ENCODE results near the gene HLF.
"Not testable (repeated sequence)": the region's sequence is repeated elsewhere in the genome, so short reads cannot be mapped to it uniquely, and the experiment has no call there.

HLF gene

GRCh38 chr17:55312852-55313251 lies 48.1 kb downstream of the HLF start:
- DNase-seq = no peak

GRCh38 chr17:55314061-55314783 lies 49.5 kb downstream of the HLF start:
- no peak for DNase-seq

DNA sequence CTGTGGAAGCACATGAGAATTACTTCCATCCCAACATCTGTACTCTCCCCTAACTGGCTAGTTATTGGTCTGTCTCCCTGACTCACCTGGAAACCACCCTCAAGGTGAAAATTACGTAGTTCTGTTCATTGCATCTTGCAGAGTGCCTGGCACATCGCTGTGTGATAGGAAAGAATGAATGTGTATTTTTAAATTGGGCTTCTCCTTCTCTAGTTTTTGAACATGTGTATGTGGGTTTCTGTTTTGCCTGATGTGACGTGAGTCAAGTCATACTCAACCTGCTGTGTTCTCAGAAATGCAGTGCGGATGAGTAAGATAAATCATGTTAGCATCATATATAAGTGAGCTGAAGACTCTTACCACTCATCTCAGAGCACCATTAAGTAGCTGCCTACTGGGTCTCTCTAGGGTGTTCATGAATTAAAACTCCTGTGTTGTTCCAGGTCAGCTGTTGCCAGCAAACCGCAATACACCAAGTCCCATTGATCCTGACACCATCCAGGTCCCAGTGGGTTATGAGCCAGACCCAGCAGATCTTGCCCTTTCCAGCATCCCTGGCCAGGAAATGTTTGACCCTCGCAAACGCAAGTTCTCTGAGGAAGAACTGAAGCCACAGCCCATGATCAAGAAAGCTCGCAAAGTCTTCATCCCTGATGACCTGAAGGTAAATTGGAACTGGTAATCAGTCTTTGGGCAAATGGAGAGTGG lies 50.2 kb downstream of the HLF start:
- DNase-seq = no peak

DNA sequence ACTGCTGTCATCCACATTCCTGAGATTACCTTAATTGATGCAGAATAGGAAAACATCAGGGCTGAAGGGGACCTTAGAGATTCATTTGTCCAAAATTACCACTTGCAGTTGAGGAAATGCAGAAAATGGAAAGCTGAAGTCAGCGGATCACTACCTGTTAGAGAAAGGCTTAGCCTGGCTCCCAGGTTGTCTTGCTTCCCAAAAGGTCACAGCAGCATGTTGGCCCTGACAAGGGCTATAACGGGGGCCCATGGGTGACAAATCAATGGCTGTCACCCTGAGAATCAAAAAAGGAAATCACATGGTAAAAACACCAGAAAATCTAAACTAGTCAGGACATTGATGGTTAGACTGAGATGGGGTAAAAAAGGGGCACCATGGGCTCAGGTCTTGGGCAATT lies 51.7 kb downstream of the HLF start:
- DNase-seq = no peak

GRCh38 chr17:55317284-55317683 lies 52.5 kb downstream of the HLF start:
- DNase-seq = no peak

- no peak for DNase-seq
Measured at GRCh38 chr17:55318081-55318480, 53.3 kb downstream of the HLF start.

- no peak for DNase-seq
Measured at GRCh38 chr17:55318715-55319487, 54.1 kb downstream of the HLF start.

DNA sequence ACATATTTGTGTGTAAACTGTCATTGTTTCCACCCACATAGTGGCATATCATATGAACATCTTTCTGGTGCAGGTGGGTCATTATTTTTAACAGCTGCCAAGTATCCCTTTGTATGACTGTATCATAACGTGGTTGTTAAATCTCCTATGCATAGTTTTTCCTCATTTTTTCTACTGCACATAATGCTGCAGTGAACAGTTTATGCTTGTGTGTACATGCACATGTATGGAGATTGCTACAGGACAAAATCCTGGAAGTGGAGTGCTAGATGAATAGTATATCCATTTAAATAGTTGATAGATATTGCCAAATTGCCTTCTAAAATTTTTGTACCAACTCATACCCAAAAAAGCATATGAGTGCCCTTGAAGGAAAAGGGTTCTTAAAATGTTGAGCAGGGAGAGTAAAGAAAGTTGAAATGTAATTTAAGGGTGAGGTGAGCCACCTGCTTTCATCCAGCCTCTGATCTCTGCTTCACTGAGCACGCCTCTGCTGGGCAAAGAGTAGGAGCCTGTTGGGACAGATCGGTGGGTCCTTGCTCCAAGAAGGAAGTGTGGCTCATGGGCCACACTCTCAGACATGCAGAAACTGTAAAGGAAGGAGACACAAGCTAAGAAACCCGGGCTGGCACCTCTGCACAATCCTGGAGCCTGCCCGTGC lies 55.3 kb downstream of the HLF start:
- DNase-seq = no peak

GRCh38 chr17:55320594-55321426 lies 56.0 kb downstream of the HLF start:
- no peak for DNase-seq

DNA sequence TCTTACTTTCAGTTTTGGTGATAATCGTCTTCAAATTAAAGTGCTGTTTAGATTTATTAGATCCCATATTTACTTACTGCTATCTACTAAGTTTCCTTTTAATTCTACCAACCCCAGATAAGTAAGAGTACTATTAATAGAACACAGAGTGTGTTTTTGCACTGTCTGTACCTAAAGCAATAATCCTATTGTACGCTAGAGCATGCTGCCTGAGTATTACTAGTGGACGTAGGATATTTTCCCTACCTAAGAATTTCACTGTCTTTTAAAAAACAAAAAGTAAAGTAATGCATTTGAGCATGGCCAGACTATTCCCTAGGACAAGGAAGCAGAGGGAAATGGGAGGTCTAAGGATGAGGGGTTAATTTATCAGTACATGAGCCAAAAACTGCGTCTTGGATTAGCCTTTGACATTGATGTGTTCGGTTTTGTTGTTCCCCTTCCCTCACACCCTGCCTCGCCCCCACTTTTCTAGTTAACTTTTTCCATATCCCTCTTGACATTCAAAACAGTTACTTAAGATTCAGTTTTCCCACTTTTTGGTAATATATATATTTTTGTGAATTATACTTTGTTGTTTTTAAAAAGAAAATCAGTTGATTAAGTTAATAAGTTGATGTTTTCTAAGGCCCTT lies 56.8 kb downstream of the HLF start:
- no peak for DNase-seq

DNA sequence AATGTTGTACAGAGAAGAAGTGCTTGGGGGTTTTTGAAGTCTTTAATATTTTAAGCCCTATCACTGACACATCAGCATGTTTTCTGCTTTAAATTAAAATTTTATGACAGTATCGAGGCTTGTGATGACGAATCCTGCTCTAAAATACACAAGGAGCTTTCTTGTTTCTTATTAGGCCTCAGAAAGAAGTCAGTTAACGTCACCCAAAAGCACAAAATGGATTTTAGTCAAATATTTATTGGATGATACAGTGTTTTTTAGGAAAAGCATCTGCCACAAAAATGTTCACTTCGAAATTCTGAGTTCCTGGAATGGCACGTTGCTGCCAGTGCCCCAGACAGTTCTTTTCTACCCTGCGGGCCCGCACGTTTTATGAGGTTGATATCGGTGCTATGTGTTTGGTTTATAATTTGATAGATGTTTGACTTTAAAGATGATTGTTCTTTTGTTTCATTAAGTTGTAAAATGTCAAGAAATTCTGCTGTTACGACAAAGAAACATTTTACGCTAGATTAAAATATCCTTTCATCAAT lies 57.8 kb downstream of the HLF start:
- no peak for DNase-seq

DNA sequence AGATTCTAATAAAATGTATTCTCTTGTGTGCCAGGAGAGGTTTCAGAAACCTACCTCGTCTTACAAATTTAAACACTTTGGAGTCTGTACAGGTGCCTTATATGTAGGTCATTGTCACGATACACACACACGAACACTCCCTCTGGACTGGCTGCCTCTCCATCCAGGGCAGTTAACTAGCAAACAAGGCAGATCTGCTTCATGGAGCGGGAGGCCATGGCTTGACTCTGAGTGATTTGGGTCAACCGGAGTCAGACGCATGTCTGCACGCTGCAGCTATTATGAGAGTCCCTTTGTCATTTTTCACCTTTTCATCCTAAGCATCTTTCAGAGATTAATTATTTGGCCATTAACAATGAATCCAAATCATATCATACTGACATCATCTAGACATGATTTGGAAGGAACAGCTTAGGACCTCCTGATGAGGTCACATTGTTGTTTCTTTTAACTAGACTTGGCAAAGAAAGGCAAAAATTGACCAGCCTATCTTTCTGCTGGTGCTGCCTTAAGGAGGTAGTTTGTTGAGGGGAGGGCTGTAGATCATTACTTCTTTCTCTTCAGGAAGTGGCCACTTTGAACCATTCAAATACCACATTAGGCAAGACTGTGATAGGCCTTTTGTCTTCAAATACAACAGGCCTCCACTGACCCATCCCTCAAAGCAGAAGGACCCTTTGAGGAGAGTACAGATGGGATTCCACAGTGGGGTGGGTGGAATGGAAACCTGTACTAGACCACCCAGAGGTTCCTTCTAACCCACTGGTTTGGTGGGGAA lies 58.9 kb downstream of the HLF start:
- no peak for DNase-seq

GRCh38 chr17:55324296-55324978 lies 59.7 kb downstream of the HLF start:
- DNase-seq = no peak

GRCh38 chr17:55325406-55325805 lies 60.6 kb downstream of the HLF start:
- no peak for DNase-seq

DNA sequence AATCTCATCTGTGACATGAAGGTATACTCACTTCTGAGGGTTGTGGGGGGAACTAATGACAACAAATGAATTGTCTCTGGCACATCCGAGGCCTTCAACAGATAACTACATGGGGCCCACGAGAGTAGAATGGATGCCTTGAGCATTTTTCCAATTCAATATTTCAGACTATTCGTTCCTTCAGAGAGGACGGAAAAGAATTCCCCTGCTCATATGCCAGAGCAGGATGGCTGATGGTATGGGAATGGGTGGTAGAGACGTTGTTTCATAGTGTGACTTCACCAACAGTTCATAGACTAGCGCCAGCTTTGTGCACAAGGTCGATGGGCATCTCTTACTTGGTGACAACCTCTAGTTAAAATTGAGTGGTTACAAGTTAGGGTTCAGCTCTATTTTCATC lies 61.3 kb downstream of the HLF start:
- DNase-seq = no peak

GRCh38 chr17:55327225-55328088 lies 62.7 kb downstream of the HLF start:
- DNase-seq = no peak

- not testable (repeated sequence) for DNase-seq
Measured at GRCh38 chr17:55328514-55328913, 63.8 kb downstream of the HLF start.

- no peak for DNase-seq
Measured at GRCh38 chr17:55330344-55330933, 65.7 kb downstream of the HLF start.

All from NCI-H510A (cell line).